Right atrium auricular region (tissue), 2 donors: Measurements from ENCODE around the gene TPRG1L. TPM values are rescaled to one million over a fixed set of nuclear protein-coding genes. Genes with fewer than 3 reads are reported as not detected.

Experiments used
- DNase-seq: peaks from one replicate; pipeline ENCODE4 v3.0.0-alpha.2; 2019; ENCODE audit warnings: low spot score
- H3K27ac ChIP-seq, 2 donors: fragments of 200-600 bp; sonication (generic); 1 replicate in 1 of 2; 2 replicates in 1 of 2; pipeline ENCODE4 v1.5.1; 2016 to 2019
- H3K27me3 ChIP-seq, 2 donors: fragments of 200-600 bp; sonication (generic); one replicate each; pipeline versions ENCODE4 v1.5.1 to v1.6.0; 2017 to 2019
- H3K36me3 ChIP-seq: fragments of 200-600 bp; sonication (generic); one replicate; pipeline ENCODE4 v1.5.1; 2016
- H3K4me1 ChIP-seq, 2 donors: fragments of 200-600 bp; sonication (generic); one replicate each; pipeline versions ENCODE4 v1.5.1 to v1.6.0; 2017 to 2019
- H3K4me3 ChIP-seq, 2 donors: fragments of 200-600 bp; sonication (generic); 1 replicate in 1 of 2; 2 replicates in 1 of 2; pipeline ENCODE4 v1.5.1; 2017 to 2019; ENCODE audit warnings: mild to moderate bottlenecking in 1 of 2, moderate library complexity in 1 of 2
- H3K9me3 ChIP-seq, 2 donors: fragments of 200-600 bp; sonication (generic); one replicate each; pipeline ENCODE4 v1.5.1; 2019
- CTCF ChIP-seq, 2 donors: fragments of 200-600 bp; sonication (generic); IDR thresholded peaks; one replicate each; pipeline ENCODE4 v1.5.1; 2019; ENCODE audit warnings: antibody characterized with exemption in 2 of 2
- total RNA-seq, 2 donors: library from RNA; depleted of rRNA; stranded (reverse); fragments of >200 nt; gene quantifications; one replicate each; pipeline ENCODE4 v1.1.0, GENCODE V29; 2016

The TPRG1L gene
- total RNA-seq, 2 donors from 2014 or later: 30.0 to 33.3 TPM

- H3K36me3 ChIP-seq: no peaks in the 10 kb centered on the region
- peaks cover 0 to 25% of the 10 kb centered on the region in 2 donors for H3K4me1 ChIP-seq
- TF ChIP-seq CTCF (IDR thresholded peaks at IDR 0.05): no peak
- no peak overlapping the region for H3K4me3 ChIP-seq
- no peak for DNase-seq
- no peaks in the 10 kb centered on the region for H3K27me3 ChIP-seq
- no peak overlapping the region for H3K27ac ChIP-seq
- no peaks in the 10 kb centered on the region for H3K9me3 ChIP-seq
Observed at GRCh38 chr1:3593334-3593733, 31.5 kb upstream of the TPRG1L start.

GRCh38 chr1:3593745-3594144 lies 31.1 kb upstream of the TPRG1L start:
- H3K36me3 ChIP-seq: no peaks in the 10 kb centered on the region
- no peaks in the 10 kb centered on the region for H3K9me3 ChIP-seq
- H3K4me1 ChIP-seq: peaks cover 0 to 29% of the 10 kb centered on the region in 2 donors
- no peak for TF ChIP-seq CTCF (IDR thresholded peaks at IDR 0.05)
- no peak overlapping the region for H3K4me3 ChIP-seq
- no peak for DNase-seq
- no peaks in the 10 kb centered on the region for H3K27me3 ChIP-seq
- H3K27ac ChIP-seq: no peak overlapping the region

GRCh38 chr1:3594706-3595377 lies 30.0 kb upstream of the TPRG1L start:
- Histone ChIP-seq H3K9me3 (no peaks in the 10 kb centered on the region), H3K36me3 (no peaks in the 10 kb centered on the region), H3K27ac (no peak overlapping the region), H3K27me3 (no peaks in the 10 kb centered on the region), H3K4me1 (peaks cover 0 to 32% of the 10 kb centered on the region in 2 donors), H3K4me3 (no peak overlapping the region)
- TF ChIP-seq CTCF (IDR thresholded peaks at IDR 0.05): no peak
- peak; percentile 60 for DNase-seq

GRCh38 chr1:3595949-3596348 lies 28.9 kb upstream of the TPRG1L start:
- Histone ChIP-seq H3K4me1 (peaks cover 0 to 22% of the 10 kb centered on the region in 2 donors), H3K4me3 (no peak overlapping the region), H3K27ac (no peak overlapping the region), H3K36me3 (no peaks in the 10 kb centered on the region), H3K9me3 (no peaks in the 10 kb centered on the region), H3K27me3 (no peaks in the 10 kb centered on the region)
- no peak for DNase-seq
- TF ChIP-seq CTCF (IDR thresholded peaks at IDR 0.05): no peak

GRCh38 chr1:3596663-3597598 lies 27.9 kb upstream of the TPRG1L start:
- Histone ChIP-seq H3K27me3 (no peaks in the 10 kb centered on the region), H3K4me1 (peaks cover 0 to 22% of the 10 kb centered on the region in 2 donors), H3K36me3 (no peaks in the 10 kb centered on the region), H3K9me3 (no peaks in the 10 kb centered on the region), H3K4me3 (no peak overlapping the region), H3K27ac (no peak overlapping the region)
- DNase-seq: no peak
- TF ChIP-seq CTCF (IDR thresholded peaks at IDR 0.05): no peak
